B cell (primary cell): Measurements from ENCODE around the gene PAK4. TPM values are rescaled to one million over a fixed set of nuclear protein-coding genes. Genes with fewer than 3 reads are reported as not detected.

Source experiments
- ATAC-seq: fragments of 200-7000 bp; cut with Tn5 transposase; one replicate; pipeline ENCODE4 v1.10.0; 2021; ENCODE audit warnings: low read depth, mild to moderate bottlenecking, moderate number of reproducible peaks, moderate library complexity
- CTCF ChIA-PET: fragments of 350-600 bp; sonication (Branson Sonifier 250); formaldehyde crosslinking; loops from one replicate; lab custom pipeline; 2021; ENCODE audit warnings: antibody characterized with exemption, inconsistent platforms; lab: Charles Lee
- POLR2A ChIA-PET: fragments of 350-600 bp; sonication (Branson Sonifier 250); formaldehyde crosslinking; loops from one replicate; lab custom pipeline; 2021; ENCODE audit warnings: antibody characterized with exemption; lab: Charles Lee
- DNase-seq: peaks from one replicate; pipeline ENCODE4 v3.0.0; 2013
- H2AFZ ChIP-seq: 2 replicates; pipeline ENCODE4 v1.6.1; 2012; ENCODE audit warnings: mild to moderate bottlenecking, low read depth, low read length; ENCODE audit not compliant: insufficient read depth, poor library complexity, severe bottlenecking
- H3K27ac ChIP-seq, 2 donors: 1 replicate in 1 of 2; 2 replicates in 1 of 2; pipeline ENCODE4 v1.5.1; 2012 to 2013; ENCODE audit warnings: low read length in 2 of 2, mild to moderate bottlenecking in 2 of 2, moderate library complexity in 1 of 2
- H3K27me3 ChIP-seq, 4 experiments: fragments of 200-600 bp in 1 of 4; sonication (generic) in 1 of 4; replicated peaks in 1 of 4; 1 replicate in 2 of 4; 2 replicates in 2 of 4; pipeline versions ENCODE4 v1.6.1 to v1.7.0; 2013 to 2016; ENCODE audit warnings: low read length in 3 of 4, mild to moderate bottlenecking in 2 of 4, mixed read lengths in 1 of 4, moderate library complexity in 1 of 4; ENCODE audit not compliant: insufficient read depth in 4 of 4, control insufficient read depth in 3 of 4; ENCODE audit errors: control extremely low read depth in 1 of 4
- H3K36me3 ChIP-seq, 2 experiments: replicated peaks in 1 of 2; 1 replicate in 1 of 2; 2 replicates in 1 of 2; pipeline versions ENCODE4 v1.6.1 to v1.7.1; 2013; ENCODE audit warnings: low read length in 1 of 2; ENCODE audit not compliant: insufficient read depth in 2 of 2, control insufficient read depth in 1 of 2; ENCODE audit errors: control extremely low read depth in 1 of 2, extremely low read depth in 1 of 2
- H3K4me1 ChIP-seq, 2 donors: fragments of 200-600 bp in 1 of 2; sonication (generic) in 1 of 2; 1 replicate in 1 of 2; 2 replicates in 1 of 2; pipeline versions ENCODE4 v1.5.1 to v1.6.1; 2013 to 2017; ENCODE audit warnings: low read length in 2 of 2; ENCODE audit not compliant: control insufficient read depth in 2 of 2, insufficient read depth in 2 of 2
- H3K4me2 ChIP-seq: replicated peaks from 2 replicates; pipeline ENCODE3; 2012; ENCODE audit warnings: mild to moderate bottlenecking, low read depth, low read length; ENCODE audit not compliant: poor library complexity, severe bottlenecking
- H3K4me3 ChIP-seq, 5 experiments: fragments of 200-600 bp in 1 of 5; sonication (generic) in 1 of 5; 1 replicate in 3 of 5; 2 replicates in 2 of 5; pipeline versions ENCODE4 v1.5.1 to v1.7.0; 2011 to 2016; ENCODE audit warnings: low read length in 4 of 5, mild to moderate bottlenecking in 4 of 5, low read depth in 2 of 5, control low read depth in 1 of 5, moderate library complexity in 1 of 5; ENCODE audit not compliant: insufficient read depth in 1 of 5; ENCODE audit errors: control extremely low read depth in 1 of 5, extremely low read depth in 1 of 5
- H3K79me2 ChIP-seq: fragments of 200-600 bp; sonication (generic); one replicate; pipeline ENCODE4 v1.6.0; 2016; ENCODE audit warnings: low read length; ENCODE audit not compliant: control insufficient read depth, insufficient read depth
- H3K9ac ChIP-seq: fragments of 200-600 bp; sonication (generic); 2 replicates; pipeline ENCODE4 v1.6.1; 2017; ENCODE audit warnings: mild to moderate bottlenecking, low read length, moderate library complexity
- H3K9me3 ChIP-seq, 3 donors: one replicate each; pipeline versions ENCODE4 v1.6.1 to v1.7.1; 2013; ENCODE audit warnings: low read length in 2 of 3; ENCODE audit not compliant: control insufficient read depth in 2 of 3, insufficient read depth in 1 of 3; ENCODE audit errors: control extremely low read depth in 1 of 3
- H4K20me1 ChIP-seq: 2 replicates; pipeline ENCODE4 v1.6.0; 2012; ENCODE audit warnings: mild to moderate bottlenecking, low read length; ENCODE audit not compliant: insufficient read depth, control insufficient read depth, poor library complexity, severe bottlenecking
- H3K27ac Mint-ChIP-seq: one replicate; pipeline ENCODE4 v1.8.0; 2021; ENCODE audit warnings: mixed read lengths
- H3K27me3 Mint-ChIP-seq: one replicate; pipeline ENCODE4 v1.8.0; 2021; ENCODE audit warnings: mixed read lengths
- H3K4me1 Mint-ChIP-seq: one replicate; pipeline ENCODE4 v1.8.0; 2021; ENCODE audit warnings: mixed read lengths
- H3K4me3 Mint-ChIP-seq: one replicate; pipeline ENCODE4 v1.8.0; 2021; ENCODE audit warnings: mixed read lengths
- H3K9me3 Mint-ChIP-seq: one replicate; pipeline ENCODE4 v1.8.0; 2022; ENCODE audit warnings: mixed read lengths; ENCODE audit not compliant: insufficient read depth
- EZH2 ChIP-seq: IDR thresholded peaks from 2 replicates; pipeline ENCODE4 v1.6.1; 2012; ENCODE audit warnings: borderline replicate concordance, low read depth, mild to moderate bottlenecking, moderate library complexity, low read length; ENCODE audit not compliant: insufficient read depth, poor library complexity, severe bottlenecking
- WGBS: methylation state at CpG from one replicate; pipeline ENCODE4 v1.1.5; 2013; ENCODE audit warnings: missing lambda C conversion rate; ENCODE audit not compliant: insufficient coverage; 5-methylcytosine and 5-hydroxymethylcytosine counted together
- intact Hi-C: fragments of 100-400 bp; cut with micrococcal nuclease; formaldehyde crosslinking; loops from one replicate; pipeline ENCODE4 v1.10.0; 2022
- polyA plus RNA-seq: library from polyadenylated mRNA; depleted of rRNA; stranded (reverse); fragments of >200 nt; gene quantifications from 2 replicates; pipeline ENCODE4 v1.2.3, GENCODE V29; 2012
- total RNA-seq, 2 donors: library from RNA; stranded (reverse); fragments of 120-200 nt in 1 of 2; gene quantifications; 1 replicate in 1 of 2; 2 replicates in 1 of 2; pipeline versions ENCODE4 v1.2.3 to v1.2.4, GENCODE V29; 2013 to 2022
- TF ChIP-seq, protein P1 (sequence below): fragments of 200-600 bp; IDR thresholded peaks from one replicate; pipeline ENCODE4 v1.8.0; 2022; ENCODE audit warnings: antibody characterized with exemption, mild to moderate bottlenecking

PAK4 gene
- total and polyA plus RNA-seq, 2 donors (not counting 1 experiment from before 2014, with no cell fraction given): 12.0 to 23.3 TPM

DNA sequence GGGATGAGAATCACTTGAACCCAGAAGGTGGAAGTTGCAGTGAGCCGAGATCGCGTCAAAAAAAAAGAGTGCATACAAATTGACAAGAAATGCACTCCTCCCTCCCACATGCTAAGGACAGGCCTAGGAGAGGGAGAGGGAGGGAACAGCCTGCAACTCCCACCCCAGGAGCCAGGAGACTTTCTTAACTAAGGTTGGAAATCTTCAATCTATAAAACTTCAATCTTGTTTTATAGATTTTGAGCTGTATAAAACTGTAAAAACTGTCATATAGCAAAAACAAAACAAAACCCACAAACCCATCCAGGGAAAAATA, 79.8 kb downstream of the PAK4 start:
- Histone ChIP-seq H3K27ac (no peak overlapping the region), H3K9me3 (no peaks in the 10 kb centered on the region), H3K4me1 (no peaks in the 10 kb centered on the region), H3K27me3 (peaks cover 0 to 29% (median 9%) of the 10 kb centered on the region in 4 experiments), H2AFZ (no peak overlapping the region), H3K4me3 (no peak overlapping the region), H3K79me2 (no peaks in the 10 kb centered on the region), H3K4me2 (no peak overlapping the region), H3K9ac (no peak overlapping the region), H4K20me1 (no peaks in the 10 kb centered on the region), H3K36me3 (no peaks in the 10 kb centered on the region)
- Mint-ChIP-seq H3K4me3 (no peak overlapping the region), H3K9me3 (no peaks in the 10 kb centered on the region), H3K27me3 (peaks cover 44% of the 10 kb centered on the region), H3K4me1 (no peaks in the 10 kb centered on the region), H3K27ac (no peak overlapping the region)
- TF ChIP-seq, protein P1, sequence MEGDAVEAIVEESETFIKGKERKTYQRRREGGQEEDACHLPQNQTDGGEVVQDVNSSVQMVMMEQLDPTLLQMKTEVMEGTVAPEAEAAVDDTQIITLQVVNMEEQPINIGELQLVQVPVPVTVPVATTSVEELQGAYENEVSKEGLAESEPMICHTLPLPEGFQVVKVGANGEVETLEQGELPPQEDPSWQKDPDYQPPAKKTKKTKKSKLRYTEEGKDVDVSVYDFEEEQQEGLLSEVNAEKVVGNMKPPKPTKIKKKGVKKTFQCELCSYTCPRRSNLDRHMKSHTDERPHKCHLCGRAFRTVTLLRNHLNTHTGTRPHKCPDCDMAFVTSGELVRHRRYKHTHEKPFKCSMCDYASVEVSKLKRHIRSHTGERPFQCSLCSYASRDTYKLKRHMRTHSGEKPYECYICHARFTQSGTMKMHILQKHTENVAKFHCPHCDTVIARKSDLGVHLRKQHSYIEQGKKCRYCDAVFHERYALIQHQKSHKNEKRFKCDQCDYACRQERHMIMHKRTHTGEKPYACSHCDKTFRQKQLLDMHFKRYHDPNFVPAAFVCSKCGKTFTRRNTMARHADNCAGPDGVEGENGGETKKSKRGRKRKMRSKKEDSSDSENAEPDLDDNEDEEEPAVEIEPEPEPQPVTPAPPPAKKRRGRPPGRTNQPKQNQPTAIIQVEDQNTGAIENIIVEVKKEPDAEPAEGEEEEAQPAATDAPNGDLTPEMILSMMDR: no peak
- no peak for TF ChIP-seq EZH2
- DNase-seq: no peak
- no peak for ATAC-seq
- intact Hi-C loops: no loop called here
- CTCF ChIA-PET: no interaction called here
- no CpG with 5 or more reads among the region's 3 CpGs for WGBS
- POLR2A ChIA-PET: no interaction called here

DNA sequence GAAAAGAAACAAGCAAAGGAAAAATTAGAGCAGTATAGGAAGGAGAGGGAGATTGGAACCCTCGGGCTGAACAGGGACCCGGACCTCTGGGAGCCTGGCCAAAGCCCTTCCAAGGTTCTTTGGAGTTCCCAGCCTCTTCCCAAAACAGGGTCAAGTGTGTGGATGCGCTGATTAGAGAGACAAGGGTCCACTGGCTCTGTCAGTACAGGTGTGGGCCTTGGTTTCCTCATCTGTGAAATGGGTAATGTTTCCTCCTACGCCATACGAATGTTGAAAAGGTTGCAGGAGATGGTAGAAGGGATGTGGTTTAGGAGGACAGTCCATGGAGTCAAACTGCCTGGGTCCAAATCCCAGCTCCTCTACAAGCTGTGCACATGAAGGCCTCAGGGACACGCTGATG, 80.5 kb downstream of the PAK4 start:
- H3K4me3 Mint-ChIP-seq: no peak overlapping the region
- Histone ChIP-seq H3K27ac (no peak overlapping the region), H2AFZ (no peak overlapping the region), H3K4me2 (no peak overlapping the region), H3K79me2 (no peaks in the 10 kb centered on the region), H3K4me1 (no peaks in the 10 kb centered on the region), H3K4me3 (no peak overlapping the region), H4K20me1 (no peaks in the 10 kb centered on the region), H3K9me3 (no peaks in the 10 kb centered on the region), H3K27me3 (peaks cover 0 to 22% (median 9%) of the 10 kb centered on the region in 4 experiments), H3K9ac (no peak overlapping the region), H3K36me3 (no peaks in the 10 kb centered on the region)
- intact Hi-C loops: no loop called here
- H3K4me1 Mint-ChIP-seq: no peaks in the 10 kb centered on the region
- no peak overlapping the region for H3K27ac Mint-ChIP-seq
- H3K9me3 Mint-ChIP-seq: no peaks in the 10 kb centered on the region
- DNase-seq (no peak), ATAC-seq (no peak)
- CTCF ChIA-PET: no interaction called here
- POLR2A ChIA-PET: no interaction called here
- 84% methylated on average over 6 of the region's 6 CpGs for WGBS
- no peak for TF ChIP-seq EZH2
- TF ChIP-seq, protein P1: no peak
- H3K27me3 Mint-ChIP-seq: peaks cover 37% of the 10 kb centered on the region
